Measurements from ENCODE around the gene WRAP53. TPM values are rescaled to one million over a fixed set of nuclear protein-coding genes. Genes with fewer than 3 reads are reported as not detected.

WRAP53 gene
- total and polyA plus RNA-seq, 4 experiments from 2014 or later: 9.8 to 13.1 (median 12.2) TPM

- CTCF ChIA-PET (ENCODE audit: partially characterized antibody): no interaction called here
- no peak overlapping the region for H3K4me3 Mint-ChIP-seq
- H3K4me1 Mint-ChIP-seq: peaks cover 0 to 2% (median 0%) of the 10 kb centered on the region in 4 donors
- DNase-seq: no peak
- no peak overlapping the region for H3K4me3 ChIP-seq (ENCODE audit: low read length in 2 of 2)
- no peaks in the 10 kb centered on the region for H3K9me3 Mint-ChIP-seq
- no peak overlapping the region for H3K27ac ChIP-seq (ENCODE audit: low read depth, low read length)
- peak overlapping the region in 1 of 7 donors; percentile 38 for H3K27ac Mint-ChIP-seq
- H3K27me3 Mint-ChIP-seq: peaks cover 0 to 6% of the 10 kb centered on the region in 2 donors
- intact Hi-C loops (cut with micrococcal nuclease): no loop called here
- no peaks in the 10 kb centered on the region for H3K27me3 ChIP-seq (ENCODE audit: insufficient read depth, low read length)
- no peaks in the 10 kb centered on the region for H3K36me3 ChIP-seq (ENCODE audit: insufficient read depth, low read length)
- H3K9me3 ChIP-seq (ENCODE audit: control insufficient read depth in 1 of 2, low read length in 2 of 2): no peaks in the 10 kb centered on the region
- H3K4me1 ChIP-seq (ENCODE audit: insufficient read depth, low read length): no peaks in the 10 kb centered on the region
- H3K36me3 Mint-ChIP-seq: no peaks in the 10 kb centered on the region
- POLR2A ChIA-PET (ENCODE audit: partially characterized antibody): no interaction called here
Observed at GRCh38 chr17:7656958-7657609, 31.2 kb upstream of the WRAP53 start.

GRCh38 chr17:7667656-7668406 is 20.4 kb upstream of the WRAP53 start:
- H3K4me1 ChIP-seq (ENCODE audit: insufficient read depth, low read length): no peaks in the 10 kb centered on the region
- H3K4me1 Mint-ChIP-seq: no peaks in the 10 kb centered on the region
- H3K27ac ChIP-seq (ENCODE audit: low read depth, low read length): no peak overlapping the region
- H3K36me3 ChIP-seq (ENCODE audit: insufficient read depth, low read length): peaks cover 19% of the 10 kb centered on the region
- H3K36me3 Mint-ChIP-seq: peaks cover 27 to 45% of the 10 kb centered on the region in 2 donors
- H3K27me3 ChIP-seq (ENCODE audit: insufficient read depth, low read length): no peaks in the 10 kb centered on the region
- intact Hi-C loops (cut with micrococcal nuclease): no loop called here
- ChIA-PET CTCF (ENCODE audit: partially characterized antibody) (interaction anchor here (2.5 kb wide), 1 partner anchor 20 kb away, joined by 6 read pairs; the partner anchor contains the start of genes TP53 and WRAP53), POLR2A (ENCODE audit: partially characterized antibody) (interaction anchor here (0.6 to 2.4 kb wide), 2 partner anchors 19 to 52 kb away, joined by 4 to 14 read pairs; partner anchors contain the start of gene TP53)
- no peaks in the 10 kb centered on the region for H3K9me3 ChIP-seq (ENCODE audit: control insufficient read depth in 1 of 2, low read length in 2 of 2)
- no peak for DNase-seq
- no peaks in the 10 kb centered on the region for H3K9me3 Mint-ChIP-seq
- H3K4me3 ChIP-seq (ENCODE audit: low read length in 2 of 2): no peak overlapping the region
- H3K27ac Mint-ChIP-seq: no peak overlapping the region
- no peaks in the 10 kb centered on the region for H3K27me3 Mint-ChIP-seq
- no peak overlapping the region for H3K4me3 Mint-ChIP-seq

GRCh38 chr17:7668482-7668881 is 19.8 kb upstream of the WRAP53 start:
- POLR2A ChIA-PET (ENCODE audit: partially characterized antibody): no interaction called here
- H3K36me3 Mint-ChIP-seq: peaks cover 33 to 50% of the 10 kb centered on the region in 2 donors
- no peaks in the 10 kb centered on the region for H3K4me1 Mint-ChIP-seq

GRCh38 chr17:7673239-7673638 is 15.0 kb upstream of the WRAP53 start:
- H3K27me3 Mint-ChIP-seq: no peaks in the 10 kb centered on the region
- CTCF ChIA-PET (ENCODE audit: partially characterized antibody): interaction anchor here (0.8 to 1.9 kb wide), 5 partner anchors 10 to 46 kb away, joined by 3 to 13 read pairs (median 3); partner anchors contain the start of genes ATP1B2, SAT2 and TP53
- Histone ChIP-seq H3K9me3 (ENCODE audit: control insufficient read depth in 1 of 2, low read length in 2 of 2) (peaks cover 6 to 7% of the 10 kb centered on the region in 2 donors), H3K4me3 (ENCODE audit: low read length in 2 of 2) (no peak overlapping the region), H3K27ac (ENCODE audit: low read depth, low read length) (no peak overlapping the region), H3K4me1 (ENCODE audit: insufficient read depth, low read length) (no peaks in the 10 kb centered on the region), H3K27me3 (ENCODE audit: insufficient read depth, low read length) (no peaks in the 10 kb centered on the region), H3K36me3 (ENCODE audit: insufficient read depth, low read length) (peaks cover 45% of the 10 kb centered on the region)
- peaks cover 0 to 11% (median 6%) of the 10 kb centered on the region in 8 donors for H3K9me3 Mint-ChIP-seq
- H3K4me1 Mint-ChIP-seq: peaks cover 5 to 7% (median 6%) of the 10 kb centered on the region in 4 donors
- intact Hi-C loops (cut with micrococcal nuclease): no loop called here
- no peak overlapping the region for H3K27ac Mint-ChIP-seq
- H3K36me3 Mint-ChIP-seq: peaks cover 60 to 67% of the 10 kb centered on the region in 2 donors
- DNase-seq: no peak
- POLR2A ChIA-PET (ENCODE audit: partially characterized antibody): interaction anchor here (4.6 kb wide), 1 partner anchor 14 kb away, joined by 47 read pairs; the partner anchor contains the start of genes TP53 and WRAP53
- H3K4me3 Mint-ChIP-seq: no peak overlapping the region

More at GRCh38 chr17:7668482-7668881, 19.8 kb upstream of the WRAP53 start:
- peaks cover 0 to 5% (median 3%) of the 10 kb centered on the region in 8 donors for H3K9me3 Mint-ChIP-seq
- no peaks in the 10 kb centered on the region for H3K27me3 Mint-ChIP-seq
- intact Hi-C loops (cut with micrococcal nuclease): no loop called here
- Histone ChIP-seq H3K36me3 (ENCODE audit: insufficient read depth, low read length) (peaks cover 25% of the 10 kb centered on the region), H3K4me3 (ENCODE audit: low read length in 2 of 2) (no peak overlapping the region), H3K27ac (ENCODE audit: low read depth, low read length) (no peak overlapping the region), H3K4me1 (ENCODE audit: insufficient read depth, low read length) (no peaks in the 10 kb centered on the region), H3K9me3 (ENCODE audit: control insufficient read depth in 1 of 2, low read length in 2 of 2) (peaks cover 1 to 4% of the 10 kb centered on the region in 2 donors), H3K27me3 (ENCODE audit: insufficient read depth, low read length) (no peaks in the 10 kb centered on the region)
- CTCF ChIA-PET (ENCODE audit: partially characterized antibody): interaction anchor here (2.5 kb wide), 1 partner anchor 19 kb away, joined by 6 read pairs; the partner anchor contains the start of genes TP53 and WRAP53
- DNase-seq: no peak
- H3K4me3 Mint-ChIP-seq: no peak overlapping the region
- no peak overlapping the region for H3K27ac Mint-ChIP-seq

- H3K4me1 ChIP-seq (ENCODE audit: insufficient read depth, low read length): no peaks in the 10 kb centered on the region
- no peaks in the 10 kb centered on the region for H3K27me3 ChIP-seq (ENCODE audit: insufficient read depth, low read length)
- Mint-ChIP-seq H3K4me3 (no peak overlapping the region), H3K27me3 (no peaks in the 10 kb centered on the region), H3K4me1 (peaks cover 5 to 12% (median 8%) of the 10 kb centered on the region in 4 donors), H3K36me3 (peaks cover 54 to 57% of the 10 kb centered on the region in 2 donors), H3K9me3 (peaks cover 0 to 11% (median 6%) of the 10 kb centered on the region in 8 donors), H3K27ac (peak overlapping the region in 2 of 7 donors; percentile 17 to 74)
- peaks cover 6 to 7% of the 10 kb centered on the region in 2 donors for H3K9me3 ChIP-seq (ENCODE audit: control insufficient read depth in 1 of 2, low read length in 2 of 2)
- DNase-seq: no peak
- intact Hi-C loops (cut with micrococcal nuclease): no loop called here
- POLR2A ChIA-PET (ENCODE audit: partially characterized antibody): interaction anchor here (1.0 to 4.6 kb wide), 2 partner anchors 12 to 359 kb away, joined by 3 to 47 read pairs; partner anchors contain the start of genes TP53 and WRAP53
- no peak overlapping the region for H3K27ac ChIP-seq (ENCODE audit: low read depth, low read length)
- peaks cover 34% of the 10 kb centered on the region for H3K36me3 ChIP-seq (ENCODE audit: insufficient read depth, low read length)
- CTCF ChIA-PET (ENCODE audit: partially characterized antibody): interaction anchor here (0.7 to 2.0 kb wide), 2 partner anchors 13 to 125 kb away, joined by 3 to 6 read pairs; partner anchors contain the start of genes TP53 and WRAP53
- H3K4me3 ChIP-seq (ENCODE audit: low read length in 2 of 2): no peak overlapping the region
Observed at GRCh38 chr17:7674934-7675333, 13.3 kb upstream of the WRAP53 start.

GRCh38 chr17:7676533-7676932 is 11.7 kb upstream of the WRAP53 start:
- ChIA-PET POLR2A (ENCODE audit: partially characterized antibody) (interaction anchor here (2.2 kb wide), 1 partner anchor 10 kb away, joined by 9 read pairs; the partner anchor contains the start of gene TP53), CTCF (ENCODE audit: partially characterized antibody) (interaction anchor here (2.0 kb wide), 1 partner anchor 10 kb away, joined by 8 read pairs; the partner anchor contains the start of gene TP53)
- peaks cover 5 to 14% (median 9%) of the 10 kb centered on the region in 4 donors for H3K4me1 Mint-ChIP-seq

More at GRCh38 chr17:7676533-7676932, 11.7 kb upstream of the WRAP53 start:
- peaks cover 0 to 11% (median 6%) of the 10 kb centered on the region in 8 donors for H3K9me3 Mint-ChIP-seq
- H3K27ac ChIP-seq (ENCODE audit: low read depth, low read length): no peak overlapping the region
- no peaks in the 10 kb centered on the region for H3K27me3 ChIP-seq (ENCODE audit: insufficient read depth, low read length)
- no peak overlapping the region for H3K27ac Mint-ChIP-seq
- H3K36me3 Mint-ChIP-seq: peaks cover 44 to 46% of the 10 kb centered on the region in 2 donors
- H3K4me1 ChIP-seq (ENCODE audit: insufficient read depth, low read length): no peaks in the 10 kb centered on the region
- DNase-seq: no peak
- H3K4me3 ChIP-seq (ENCODE audit: low read length in 2 of 2): no peak overlapping the region
- H3K4me3 Mint-ChIP-seq: no peak overlapping the region
- H3K36me3 ChIP-seq (ENCODE audit: insufficient read depth, low read length): peaks cover 27% of the 10 kb centered on the region
- peaks cover 6 to 7% of the 10 kb centered on the region in 2 donors for H3K9me3 ChIP-seq (ENCODE audit: control insufficient read depth in 1 of 2, low read length in 2 of 2)
- no peaks in the 10 kb centered on the region for H3K27me3 Mint-ChIP-seq
- intact Hi-C loops (cut with micrococcal nuclease): no loop called here

Measured in CD4-positive, alpha-beta memory T cell (primary cell).